ENCODE results near the gene TLX1.

TLX1 gene

GRCh38 chr10:101134299-101135127, 3.4 kb downstream of the TLX1 start:
- no peak for DNase-seq

DNA sequence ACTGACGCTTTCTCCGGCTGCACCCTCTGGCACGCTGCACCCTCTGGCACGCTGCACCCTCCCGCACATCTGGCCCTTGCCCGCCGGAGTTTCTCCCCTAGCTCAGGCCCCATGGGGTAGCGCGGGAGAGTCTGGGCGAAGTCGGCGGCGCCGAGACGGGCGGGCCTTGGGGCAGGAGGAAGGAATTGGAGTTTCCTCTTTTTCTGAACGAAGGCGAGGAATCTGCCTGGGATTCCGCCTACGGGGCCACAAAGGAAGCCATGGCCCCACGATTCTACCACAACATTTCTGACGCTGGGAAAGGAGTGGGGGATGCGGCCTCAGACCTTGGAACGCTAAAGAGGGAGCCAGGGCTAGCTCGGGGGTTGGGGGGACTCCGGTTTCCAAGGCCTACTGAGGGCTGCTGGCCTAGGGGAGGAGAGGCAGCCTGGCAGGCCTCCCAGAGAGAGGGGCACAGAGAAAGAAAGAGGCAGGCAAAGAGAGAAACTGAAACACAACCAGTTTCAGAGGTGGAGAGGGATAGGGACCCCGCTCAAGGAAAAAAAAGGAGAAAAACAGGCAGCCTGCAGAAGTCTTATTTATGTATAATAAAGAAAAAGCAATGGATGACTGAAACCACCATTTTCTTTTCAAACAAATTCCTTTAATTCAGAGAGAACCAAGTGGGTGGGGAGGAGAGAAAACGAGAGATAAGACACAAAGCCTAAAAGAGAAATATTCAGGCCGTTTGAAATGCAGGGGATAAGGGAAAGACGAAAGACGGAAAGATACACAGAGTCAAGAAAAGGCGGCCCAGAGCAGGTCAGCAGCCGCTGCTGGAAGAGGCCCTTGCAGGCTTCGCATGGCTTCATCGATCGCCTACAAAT, 4.3 kb downstream of the TLX1 start:
- DNase-seq: no peak

DNA sequence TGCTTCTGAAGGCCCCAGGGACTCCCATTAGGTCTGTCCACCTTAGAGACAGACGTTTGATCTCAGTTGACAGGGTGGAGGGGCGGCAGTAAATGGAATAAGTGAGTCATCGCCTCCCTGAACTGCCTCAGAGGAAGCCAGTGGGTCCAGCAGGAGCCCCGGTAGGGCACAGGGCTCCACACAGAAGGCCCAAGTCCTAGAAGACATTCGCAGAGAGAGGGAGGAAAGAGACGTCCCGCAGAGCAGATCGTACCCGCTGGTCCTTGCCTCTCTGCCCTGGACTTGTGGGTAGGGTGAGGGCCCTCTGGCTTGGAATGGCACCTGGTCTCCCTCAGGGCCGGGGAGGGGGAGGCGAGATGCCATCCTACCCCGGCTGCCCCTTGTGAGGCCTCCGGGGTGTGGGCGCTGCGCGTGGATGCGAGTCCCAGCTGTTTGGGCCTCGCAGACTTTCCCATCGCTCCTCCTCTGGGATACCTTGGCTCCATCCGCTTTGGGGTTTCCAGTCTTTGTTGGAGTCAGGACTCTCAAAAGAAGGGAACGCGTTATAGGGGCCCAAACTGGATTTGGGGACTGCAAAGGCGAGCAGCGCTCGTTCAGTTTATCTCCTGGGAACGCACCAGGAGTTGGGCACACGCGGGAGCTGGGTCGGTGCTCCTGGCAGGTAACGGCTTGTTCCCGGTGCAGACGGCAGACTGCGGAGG, 5.1 kb downstream of the TLX1 start:
- no peak for DNase-seq

- DNase-seq: no peak
These were observed 5.6 kb downstream of the TLX1 start for GRCh38 chr10:101136708-101137121.

DNA sequence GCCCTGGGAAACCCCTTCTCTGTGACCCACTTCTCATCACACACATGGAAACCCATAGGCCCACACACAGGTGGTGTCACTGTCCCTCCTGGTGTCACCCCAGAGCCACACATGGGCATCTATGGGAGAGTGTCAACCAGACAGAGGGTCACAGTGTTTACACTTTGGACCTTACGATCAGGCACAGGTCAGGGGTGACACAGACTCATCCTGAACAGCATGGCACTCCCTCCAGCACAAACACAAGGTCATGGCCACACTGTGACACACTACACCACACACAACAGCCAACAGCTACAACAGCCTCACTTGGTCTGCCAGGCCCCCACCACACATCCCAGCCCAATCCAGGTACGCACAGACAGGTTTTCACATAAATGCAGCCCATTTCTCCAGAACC, 6.2 kb downstream of the TLX1 start:
- DNase-seq: no peak

DNA sequence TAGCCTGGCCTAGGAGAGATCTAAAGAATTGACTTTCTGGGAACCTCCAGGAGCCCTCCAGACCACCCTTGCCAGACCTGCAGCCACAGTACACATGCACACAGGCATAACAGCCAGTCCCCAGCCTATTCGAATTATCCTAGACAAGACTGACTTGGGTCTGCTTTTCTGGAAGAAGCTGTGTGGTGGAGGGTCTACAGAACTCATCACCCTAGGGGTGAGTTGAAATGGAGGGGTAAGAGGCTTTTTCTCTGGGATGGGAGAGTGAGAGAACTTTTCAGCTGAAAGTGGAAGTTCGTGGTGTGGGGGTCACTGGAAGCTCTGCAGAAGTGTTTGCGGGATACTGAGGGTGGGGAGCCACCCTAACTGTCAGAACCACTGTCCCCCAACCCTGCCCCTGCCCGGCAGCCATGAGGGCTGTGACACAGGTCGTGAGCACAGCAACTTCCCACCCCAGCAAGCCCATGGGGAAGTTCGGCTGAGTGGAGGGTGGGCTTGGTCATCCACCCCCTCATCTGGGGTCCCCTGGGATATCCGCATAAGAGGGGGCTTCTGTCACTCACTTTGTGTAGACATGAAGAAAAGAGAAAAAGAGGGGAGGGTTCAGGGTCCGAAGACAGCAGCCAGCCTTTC, 7.8 kb downstream of the TLX1 start:
- no peak for DNase-seq

- no peak for DNase-seq
These were observed 8.4 kb downstream of the TLX1 start for GRCh38 chr10:101139421-101139911.

DNA sequence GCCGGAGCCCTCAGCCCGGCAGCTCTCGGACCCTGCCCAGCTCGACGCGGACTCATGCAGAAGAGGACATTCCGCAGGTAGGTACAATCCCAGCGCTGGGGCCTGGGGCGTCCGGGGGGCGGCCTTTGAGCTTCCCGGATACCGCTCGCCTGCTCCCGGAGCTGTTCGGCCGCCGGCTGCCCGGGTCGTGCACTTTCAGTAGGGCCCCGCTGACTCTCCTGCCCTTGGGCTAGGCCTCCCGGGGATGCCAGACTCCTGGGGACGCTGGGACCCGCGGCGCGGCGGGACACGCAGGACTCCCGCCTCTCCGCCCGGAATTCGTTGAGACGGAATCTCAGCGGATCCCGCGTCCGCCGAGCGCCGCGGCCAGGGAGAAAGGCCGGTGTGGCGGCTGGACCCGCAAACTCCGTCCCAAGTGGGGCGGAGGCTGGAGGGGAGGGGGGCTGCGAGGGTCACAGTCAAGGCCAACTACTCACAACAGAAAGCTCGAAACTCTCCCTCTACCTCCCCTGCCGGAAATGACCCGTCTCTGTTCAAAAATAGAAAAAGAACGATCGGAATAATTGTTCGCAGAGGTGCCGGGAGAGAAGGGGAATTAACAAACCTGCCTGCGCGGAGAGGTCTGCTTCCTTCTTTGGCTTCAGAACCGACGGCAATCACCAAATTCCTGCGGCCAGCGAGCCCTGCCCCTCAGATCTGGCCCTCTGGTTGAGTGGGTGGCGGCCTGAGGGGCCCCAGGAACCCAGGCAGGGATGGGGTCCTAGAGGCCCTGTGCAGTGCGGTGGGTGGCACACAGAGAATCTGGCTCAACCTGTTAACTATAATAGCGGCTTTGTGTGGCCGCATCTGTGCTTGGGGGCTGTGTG, 9.2 kb downstream of the TLX1 start:
- no peak for DNase-seq

DNA sequence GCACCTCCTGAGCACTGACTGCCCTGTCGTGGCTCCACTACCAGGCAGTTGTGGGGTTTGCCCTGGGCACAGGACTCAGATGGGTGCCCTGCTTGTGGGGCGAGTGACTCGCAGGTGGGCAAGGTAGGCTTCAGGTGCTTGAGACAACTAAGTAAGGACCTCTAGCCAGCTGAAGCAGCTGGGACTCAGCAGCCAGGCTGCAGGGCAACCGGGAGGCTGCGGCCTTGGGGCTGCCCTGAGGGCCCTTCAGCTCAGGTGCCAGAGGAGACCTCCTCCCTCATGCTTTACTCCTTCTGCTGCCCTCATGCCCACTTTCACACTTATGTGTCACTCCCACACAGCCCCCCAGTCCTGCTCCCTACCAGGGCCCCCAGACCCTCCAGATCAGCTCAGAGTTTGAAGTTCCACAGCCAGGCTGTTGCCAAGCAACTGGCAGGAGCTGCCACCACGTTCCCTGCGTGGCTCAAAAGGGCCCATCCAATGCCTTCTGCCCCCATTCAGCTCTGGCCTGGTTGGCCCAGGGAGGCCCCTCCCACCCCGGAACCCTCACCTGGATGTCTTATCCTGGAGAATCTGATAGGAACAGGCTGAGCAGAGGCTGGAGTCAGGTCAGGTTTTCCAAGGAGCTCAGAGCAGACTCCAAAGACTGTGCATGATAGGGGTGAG, 10.0 kb downstream of the TLX1 start:
- no peak for DNase-seq

DNA sequence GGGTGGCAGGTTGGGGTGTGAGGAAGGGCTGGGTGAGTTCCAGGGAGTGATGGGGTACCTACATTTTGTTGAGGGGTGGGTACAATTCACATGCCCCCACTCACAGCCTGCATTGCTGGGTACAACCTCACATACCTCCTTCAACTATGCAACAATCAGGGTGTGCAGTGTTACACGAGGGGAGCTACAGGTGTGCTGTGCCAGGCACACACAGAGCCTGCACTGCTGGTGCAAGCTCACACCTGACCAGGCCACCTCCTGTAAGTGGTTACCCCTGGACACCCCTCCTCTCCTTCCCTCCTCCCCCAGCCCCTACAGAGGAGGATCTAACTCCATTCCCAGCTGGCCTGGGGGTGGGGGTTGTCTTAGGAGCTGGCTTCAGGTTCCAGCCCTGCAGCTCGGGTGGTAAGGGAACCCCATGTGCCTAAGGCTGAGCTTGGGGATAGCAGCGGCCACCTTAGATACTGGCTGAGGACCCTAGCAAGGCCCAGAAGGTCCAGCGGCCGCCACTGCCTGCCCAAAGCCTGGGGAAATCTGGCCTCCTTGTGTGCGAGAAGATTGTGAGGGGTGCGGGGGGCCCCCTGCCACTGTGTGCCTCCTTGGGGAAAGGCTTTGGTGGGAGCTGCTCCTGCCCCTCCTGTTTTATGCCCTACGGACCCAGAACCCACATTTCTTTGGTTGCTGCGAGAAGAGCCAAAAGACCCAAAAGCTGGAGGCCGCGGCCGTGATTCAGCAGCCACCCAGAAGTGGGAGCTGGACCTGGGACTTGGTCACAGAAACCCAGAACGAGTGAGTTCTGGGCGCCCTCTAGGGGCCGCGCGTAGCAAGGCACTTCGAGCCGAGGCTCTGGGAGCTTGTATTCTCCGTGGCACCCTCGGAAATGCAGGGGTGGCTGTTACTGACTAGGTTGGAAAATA, 10.8 kb downstream of the TLX1 start:
- no peak for DNase-seq

DNA sequence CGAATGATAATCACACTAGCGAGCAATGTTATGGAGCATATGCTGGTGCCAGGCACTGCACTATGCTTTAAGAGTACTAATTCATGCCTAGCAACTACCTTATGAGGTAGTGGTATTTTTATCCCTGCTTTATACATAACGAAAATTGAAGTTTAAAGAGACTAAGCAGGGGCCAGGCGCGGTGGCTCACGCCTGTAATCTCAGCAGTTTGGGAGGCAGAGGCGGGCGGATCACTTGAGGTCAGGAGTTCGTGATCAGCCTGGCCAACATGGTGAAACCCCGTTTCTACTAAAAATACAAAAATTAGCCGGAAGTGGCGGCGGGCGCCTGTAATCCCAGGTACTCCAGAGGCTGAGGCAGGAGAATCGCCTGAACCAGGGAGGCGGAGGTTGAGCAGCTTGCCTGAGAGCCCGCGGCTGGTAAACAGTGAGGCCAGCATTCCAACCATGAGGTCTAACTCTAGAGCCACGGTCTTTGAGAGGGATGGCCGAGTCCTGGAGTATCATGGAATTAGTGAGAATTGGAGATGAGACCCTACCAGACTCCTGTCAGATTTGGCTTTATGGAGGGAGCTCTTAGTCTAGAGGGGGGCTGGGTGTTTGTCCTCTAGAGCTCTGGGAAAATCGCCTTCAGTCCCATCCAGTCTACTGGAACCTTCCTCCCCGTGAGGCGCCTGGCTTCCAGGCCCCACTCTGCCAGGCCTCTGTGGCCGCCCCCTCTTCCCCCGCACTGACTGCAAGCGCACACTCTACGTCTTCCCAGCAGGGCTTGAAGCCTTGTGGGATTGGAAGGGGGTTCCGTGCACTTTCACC, 11.6 kb downstream of the TLX1 start:
- DNase-seq: no peak

GRCh38 chr10:101143345-101143630, 12.2 kb downstream of the TLX1 start:
- no peak for DNase-seq

DNA sequence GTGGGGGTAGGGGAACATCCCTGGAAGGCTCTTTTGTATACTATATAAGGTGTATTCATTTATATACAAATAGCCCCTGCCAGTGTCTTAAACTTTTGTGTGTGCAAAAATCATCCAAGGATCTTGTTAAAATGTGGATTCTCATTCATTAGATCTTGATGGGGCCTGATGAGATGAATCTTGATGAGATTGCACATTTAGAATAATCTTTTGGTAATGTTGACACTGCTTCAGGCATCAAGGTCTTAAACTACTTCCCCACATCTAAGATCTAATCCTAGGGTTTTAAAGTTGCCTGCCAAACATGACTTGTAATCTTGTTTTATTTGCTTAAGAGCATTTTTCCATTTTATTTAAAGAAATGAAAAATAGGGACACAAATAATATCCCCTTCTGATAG, 13.0 kb downstream of the TLX1 start:
- DNase-seq: no peak

DNA sequence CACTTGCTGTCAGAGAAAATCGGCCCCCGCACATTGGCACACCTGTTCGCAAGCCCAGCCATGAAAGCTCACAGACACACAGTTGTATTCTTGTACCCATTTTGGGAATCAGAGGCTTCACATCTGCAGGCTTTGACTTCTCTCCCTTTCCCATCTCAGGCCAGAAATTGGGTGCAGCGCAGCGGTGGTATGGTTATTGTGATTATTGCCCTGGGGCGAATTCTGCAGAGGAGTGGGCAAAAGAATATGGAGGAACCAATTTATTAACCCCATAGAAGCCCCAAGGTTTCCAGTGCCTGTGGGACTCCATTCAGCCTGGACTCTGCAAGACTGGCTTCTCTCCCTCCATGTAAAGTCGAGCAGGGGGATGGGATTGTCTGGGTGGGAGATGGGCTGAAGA, 14.0 kb downstream of the TLX1 start:
- no peak for DNase-seq

- DNase-seq: no peak
These were observed 14.8 kb downstream of the TLX1 start for GRCh38 chr10:101145750-101146391.

GRCh38 chr10:101146392-101147251, 15.5 kb downstream of the TLX1 start:
- DNase-seq: no peak

DNA sequence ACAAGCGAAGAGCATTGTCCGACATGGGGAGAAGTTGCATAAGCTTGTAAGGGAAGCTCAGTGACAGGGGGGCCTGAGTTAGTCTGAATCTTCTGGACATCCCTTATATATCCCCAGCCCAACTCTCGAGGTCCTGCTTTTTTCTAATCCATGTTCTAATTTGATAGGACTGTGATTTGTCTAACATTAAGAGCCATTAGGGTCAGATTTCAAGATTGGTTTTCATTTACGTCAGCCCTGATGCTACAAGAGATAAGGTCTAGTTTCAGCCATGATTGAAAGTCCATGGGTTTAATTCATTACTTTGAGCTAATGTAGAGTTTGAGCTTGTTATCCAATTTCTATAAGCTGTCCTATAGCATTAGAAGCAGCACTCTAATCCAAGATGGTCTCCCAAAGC, 20.3 kb downstream of the TLX1 start:
- DNase-seq: no peak

- no peak for DNase-seq
These were observed 21.2 kb downstream of the TLX1 start for GRCh38 chr10:101152316-101152715.

All from NCI-H187 treated with DMSO at 0.1 percent for 48 hours (cell line).